H1 (cell line): ENCODE results near the gene SPDYC. TPM values are rescaled to one million over a fixed set of nuclear protein-coding genes. Genes with fewer than 3 reads are reported as not detected.

ENCODE experiments used
- CTCF ChIA-PET: fragments of 300-600 bp; sonication (Branson Sonifier 250); formaldehyde crosslinking; loops from one replicate; lab custom pipeline; 2021; ENCODE audit not compliant: partially characterized antibody; lab: Charles Lee
- POLR2A ChIA-PET: fragments of 300-600 bp; sonication (Branson Sonifier 250); formaldehyde crosslinking; loops from one replicate; lab custom pipeline; 2021; ENCODE audit warnings: inconsistent platforms; ENCODE audit not compliant: partially characterized antibody; lab: Charles Lee
- DNase-seq, 2 experiments: peaks; one replicate each; pipeline versions ENCODE4 v3.0.0 to v3.0.0-alpha.2; 2010 to 2022; ENCODE audit warnings: low spot score in 2 of 2, low read depth in 1 of 2, mixed read lengths in 1 of 2
- FAIRE-seq: peaks from 2 replicates; lab custom pipeline; 2011; peaks lifted over from hg19 to GRCh38; lab: Jason Lieb, UNC
- H2AFZ ChIP-seq: 2 replicates; pipeline ENCODE4 v1.8.1; 2012; ENCODE audit warnings: low read length, inconsistent platforms
- H2AK5ac ChIP-seq: 2 replicates; pipeline ENCODE4 v1.6.1; 2013; ENCODE audit warnings: low read depth, low read length
- H2BK120ac ChIP-seq: replicated peaks from 2 replicates; pipeline ENCODE3; 2013; ENCODE audit warnings: low read depth, low read length, inconsistent platforms
- H2BK12ac ChIP-seq: 2 replicates; pipeline ENCODE4 v1.6.1; 2013; ENCODE audit warnings: low read depth, low read length
- H2BK15ac ChIP-seq: 2 replicates; pipeline ENCODE4 v1.6.1; 2013; ENCODE audit warnings: low read length
- H2BK20ac ChIP-seq: 2 replicates; pipeline ENCODE4 v1.6.1; 2013; ENCODE audit warnings: low read length
- H2BK5ac ChIP-seq: 2 replicates; pipeline ENCODE4 v1.6.1; 2013; ENCODE audit warnings: low read depth, low read length
- H3K14ac ChIP-seq: 2 replicates; pipeline ENCODE4 v1.6.1; 2013; ENCODE audit warnings: inconsistent platforms; ENCODE audit not compliant: insufficient read length
- H3K18ac ChIP-seq: 2 replicates; pipeline ENCODE4 v1.6.1; 2013; ENCODE audit warnings: low read length; ENCODE audit errors: extremely low read depth
- H3K23ac ChIP-seq: 2 replicates; pipeline ENCODE4 v1.6.1; 2013; ENCODE audit warnings: inconsistent platforms; ENCODE audit not compliant: insufficient read length
- H3K23me2 ChIP-seq: 2 replicates; pipeline ENCODE4 v1.6.1; 2013; ENCODE audit warnings: low read depth, low read length
- H3K27ac ChIP-seq: 2 replicates; pipeline ENCODE4 v1.6.1; 2011; ENCODE audit warnings: low read depth, low read length, inconsistent platforms
- H3K27me3 ChIP-seq, 4 experiments: replicated peaks in 1 of 4; 1 replicate in 1 of 4; 2 replicates in 3 of 4; pipeline versions ENCODE4 v1.6.1 to v1.8.1; 2011 to 2013; ENCODE audit warnings: low read length in 3 of 4, mild to moderate bottlenecking in 3 of 4, inconsistent platforms in 2 of 4, mixed read lengths in 2 of 4, moderate library complexity in 1 of 4; ENCODE audit not compliant: control insufficient read depth in 3 of 4, insufficient read depth in 3 of 4; ENCODE audit errors: extremely low read depth in 1 of 4
- H3K36me3 ChIP-seq, 4 experiments: 2 replicates each; pipeline versions ENCODE4 v1.6.1 to v1.8.1; 2011 to 2013; ENCODE audit warnings: mild to moderate bottlenecking in 4 of 4, low read length in 3 of 4, moderate library complexity in 2 of 4, control low read depth in 1 of 4, inconsistent platforms in 1 of 4; ENCODE audit not compliant: insufficient read depth in 4 of 4, control insufficient read depth in 2 of 4
- H3K4ac ChIP-seq: replicated peaks from 2 replicates; pipeline ENCODE3; 2013; ENCODE audit warnings: low read length, low read depth, mixed read lengths, inconsistent platforms; ENCODE audit not compliant: insufficient read length
- H3K4me1 ChIP-seq, 4 experiments: replicated peaks in 1 of 4; 1 replicate in 1 of 4; 2 replicates in 3 of 4; pipeline versions ENCODE4 v1.6.1 to v1.8.1; 2011 to 2013; ENCODE audit warnings: low read length in 3 of 4, inconsistent platforms in 2 of 4, mixed read lengths in 1 of 4; ENCODE audit not compliant: insufficient read depth in 4 of 4, control insufficient read depth in 3 of 4
- H3K4me2 ChIP-seq, 2 experiments: 2 replicates each; pipeline versions ENCODE4 v1.6.1 to v1.8.1; 2011 to 2013; ENCODE audit warnings: low read depth in 2 of 2, low read length in 2 of 2, control low read depth in 1 of 2, inconsistent platforms in 1 of 2, mild to moderate bottlenecking in 1 of 2; ENCODE audit not compliant: insufficient read depth in 1 of 2
- H3K4me3 ChIP-seq, 4 experiments: fragments of 200-600, 300-600 bp in 1 of 4; sonication (generic), shearing (Covaris generic), sonication (Bioruptor Twin) in 1 of 4; 2 replicates each; pipeline versions ENCODE4 v1.5.1 to v1.8.1; 2011 to 2016; ENCODE audit warnings: low read length in 4 of 4, low read depth in 3 of 4, control low read depth in 2 of 4, inconsistent platforms in 2 of 4, mild to moderate bottlenecking in 2 of 4, mixed read lengths in 1 of 4, moderate library complexity in 1 of 4; ENCODE audit not compliant: insufficient read depth in 2 of 4; ENCODE audit errors: extremely low read depth in 1 of 4
- H3K56ac ChIP-seq: replicated peaks from 2 replicates; pipeline ENCODE3; 2013; ENCODE audit warnings: low read depth, mild to moderate bottlenecking, mixed read lengths, low read length, inconsistent platforms; ENCODE audit not compliant: insufficient read length
- H3K79me1 ChIP-seq: 2 replicates; pipeline ENCODE4 v1.6.1; 2013; ENCODE audit warnings: low read depth, low read length, control low read depth
- H3K79me2 ChIP-seq, 2 experiments: 2 replicates each; pipeline versions ENCODE4 v1.6.1 to v1.8.1; 2012 to 2013; ENCODE audit warnings: low read length in 2 of 2, mild to moderate bottlenecking in 2 of 2, inconsistent platforms in 1 of 2; ENCODE audit not compliant: insufficient read depth in 2 of 2, control insufficient read depth in 1 of 2
- H3K9ac ChIP-seq, 4 experiments: replicated peaks in 1 of 4; 1 replicate in 1 of 4; 2 replicates in 3 of 4; pipeline versions ENCODE4 v1.6.1 to v1.8.1; 2011 to 2013; ENCODE audit warnings: low read depth in 3 of 4, low read length in 3 of 4, control low read depth in 2 of 4, mild to moderate bottlenecking in 2 of 4, moderate library complexity in 2 of 4, inconsistent platforms in 1 of 4; ENCODE audit errors: extremely low read depth in 1 of 4
- H3K9me3 ChIP-seq, 2 experiments: 2 replicates each; pipeline versions ENCODE4 v1.6.1 to v1.8.1; 2012 to 2013; ENCODE audit warnings: mild to moderate bottlenecking in 2 of 2, moderate library complexity in 2 of 2, control low read depth in 1 of 2, inconsistent platforms in 1 of 2, low read depth in 1 of 2, low read length in 1 of 2, mixed read lengths in 1 of 2; ENCODE audit not compliant: insufficient read depth in 2 of 2
- H4K20me1 ChIP-seq, 2 experiments: replicated peaks in 1 of 2; 2 replicates each; pipeline versions ENCODE3 to v1.8.1; 2011 to 2013; ENCODE audit warnings: inconsistent platforms in 2 of 2, low read length in 2 of 2, mild to moderate bottlenecking in 1 of 2; ENCODE audit not compliant: insufficient read depth in 2 of 2, control insufficient read depth in 1 of 2
- H4K5ac ChIP-seq: 2 replicates; pipeline ENCODE4 v1.6.1; 2013; ENCODE audit warnings: low read length, low read depth, mixed read lengths, inconsistent platforms; ENCODE audit not compliant: insufficient read length
- H4K8ac ChIP-seq: 2 replicates; pipeline ENCODE4 v1.8.0; 2013; ENCODE audit warnings: mild to moderate bottlenecking, moderate library complexity, low read length, inconsistent platforms; ENCODE audit not compliant: insufficient read depth; ENCODE audit errors: extremely low read depth
- H4K91ac ChIP-seq: replicated peaks from 2 replicates; pipeline ENCODE3; 2013; ENCODE audit warnings: low read length, mixed read lengths, inconsistent platforms; ENCODE audit not compliant: insufficient read length
- ASH2L ChIP-seq: fragments of 200-600, 300-600 bp; sonication (generic); IDR thresholded peaks from one replicate; pipeline ENCODE4 v1.7.1; 2017; ENCODE audit warnings: low read length
- BCL11A ChIP-seq, 2 experiments: IDR thresholded peaks; one replicate each; pipeline ENCODE4 v1.6.1; 2011; ENCODE audit warnings: low read depth in 2 of 2, low read length in 2 of 2, mild to moderate bottlenecking in 2 of 2
- BRCA1 ChIP-seq: IDR thresholded peaks from 2 replicates; pipeline ENCODE4 v1.6.1; 2012; ENCODE audit warnings: low read depth, low read length, improper control_type of control experiment
- CBX8 ChIP-seq: fragments of 300-800, 300-1000 bp; sonication (generic); IDR thresholded peaks from 2 replicates; pipeline ENCODE4 v1.7.1; 2016; ENCODE audit warnings: low read depth, low read length, borderline replicate concordance
- EZH2 ChIP-seq: fragments of 200-600 bp; sonication (generic); IDR thresholded peaks from 2 replicates; pipeline ENCODE4 v1.7.1; 2012; ENCODE audit warnings: low read depth, mild to moderate bottlenecking, moderate library complexity, low read length, inconsistent platforms; ENCODE audit not compliant: severe bottlenecking
- GTF2F1 ChIP-seq: IDR thresholded peaks from 2 replicates; pipeline ENCODE4 v1.6.1; 2012; ENCODE audit warnings: low read depth, low read length, improper control_type of control experiment, borderline replicate concordance
- KDM4A ChIP-seq: IDR thresholded peaks from one replicate; pipeline ENCODE4 v1.7.1; 2012; ENCODE audit warnings: low read depth, mild to moderate bottlenecking, moderate library complexity, low read length, inconsistent platforms; ENCODE audit not compliant: severe bottlenecking
- PHF8 ChIP-seq: fragments of 200-600 bp; sonication (generic); conservative IDR thresholded peaks from 2 replicates; pipeline ENCODE4 v1.7.1; 2012; ENCODE audit warnings: low read depth, mild to moderate bottlenecking, inconsistent platforms, low read length, moderate library complexity
- SUZ12 ChIP-seq: fragments of 200-600 bp; sonication (generic); IDR thresholded peaks from 2 replicates; pipeline ENCODE4 v1.6.1; 2012; ENCODE audit warnings: mild to moderate bottlenecking, inconsistent platforms, low read length, moderate library complexity, mixed read lengths
- USF2 ChIP-seq: IDR thresholded peaks from 2 replicates; pipeline ENCODE4 v1.6.1; 2011; ENCODE audit warnings: low read length, improper control_type of control experiment
- WGBS, 2 experiments: shearing (Covaris generic) in 1 of 2; methylation state at CpG; one replicate each; pipeline versions ENCODE4 v1.1.6 to v1.1.7; 2013 to 2015; ENCODE audit warnings: low lambda C conversion rate in 2 of 2, mixed read lengths in 2 of 2, inconsistent platforms in 1 of 2, low coverage in 1 of 2, missing lambda C conversion rate in 1 of 2; ENCODE audit not compliant: insufficient replicate concordance in 2 of 2, insufficient coverage in 1 of 2, insufficient read length in 1 of 2; ENCODE audit errors: extremely low coverage in 1 of 2, missing lambda C conversion rate in 1 of 2; 5-methylcytosine and 5-hydroxymethylcytosine counted together
- polyA plus RNA-seq, 7 experiments: library from polyadenylated mRNA; depleted of rRNA in 3 of 7; stranded (reverse) in 5 of 7; unstranded in 2 of 7; fragments of >200 nt in 5 of 7; fragments of 200-250 nt in 2 of 7; gene quantifications; 1 replicate in 5 of 7; 2 replicates in 1 of 7; 4 replicates in 1 of 7; pipeline versions ENCODE4 v1.2.1 to v1.2.3, GENCODE V29; 2011 to 2013; ENCODE audit warnings: missing spikeins in 2 of 7, mixed read lengths in 2 of 7
- total RNA-seq: library from RNA; stranded (reverse); fragmentation: NEBNext Ultra II Directional; extraction: Animal tissue kit (Norgen Biotek cat#: 25700); gene quantifications from 2 replicates; pipeline ENCODE4 v1.2.1, GENCODE V29; 2021

SPDYC gene
- total and polyA plus RNA-seq, 2 of the 8 experiments (the other 6 are each of a cell fraction or from before 2014, with no cell fraction given): 0.15 TPM; not detected in 1

DNA sequence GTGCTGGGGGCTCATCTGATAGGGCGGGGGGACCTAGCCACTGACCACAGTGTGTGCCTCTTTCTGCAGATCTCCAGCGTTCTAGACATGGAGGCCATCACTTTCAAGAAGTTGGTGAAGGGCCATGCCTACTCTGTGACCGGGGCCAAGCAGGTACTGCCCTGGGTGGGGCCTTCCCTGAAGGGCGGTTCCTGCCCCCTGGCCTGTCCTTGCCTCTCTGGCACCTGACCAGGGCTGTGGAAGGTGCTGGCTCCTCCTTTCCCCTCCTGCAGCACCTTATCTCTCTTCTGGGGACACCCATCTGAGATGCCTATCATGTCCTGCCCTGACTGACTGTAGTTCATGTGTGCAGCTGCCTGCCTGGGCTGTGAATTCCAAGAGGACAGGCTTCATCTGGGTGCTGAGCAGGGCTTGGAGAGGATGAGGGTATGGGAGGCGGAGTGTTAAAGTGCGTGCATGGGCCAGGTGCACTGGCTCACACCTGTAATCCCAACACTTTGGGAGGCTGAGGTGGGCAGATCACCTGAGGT, 17.2 kb downstream of the SPDYC start:
- Histone ChIP-seq H3K23ac (no peak overlapping the region), H3K56ac (no peak overlapping the region), H4K5ac (no peak overlapping the region), H3K27me3 (no peaks in the 10 kb centered on the region), H3K18ac (no peak overlapping the region), H3K36me3 (peaks cover 19 to 65% (median 37%) of the 10 kb centered on the region in 4 experiments), H2BK120ac (no peak overlapping the region), H2AFZ (no peak overlapping the region), H3K9me3 (no peaks in the 10 kb centered on the region), H3K4ac (no peak overlapping the region), H2AK5ac (no peak overlapping the region), H3K23me2 (peaks cover 5% of the 10 kb centered on the region), H3K4me1 (peaks cover 7 to 38% (median 26%) of the 10 kb centered on the region in 4 experiments), H2BK12ac (no peak overlapping the region), H3K79me2 (peaks cover 0 to 13% of the 10 kb centered on the region in 2 experiments; a peak in 2 of 4 replicates), H2BK15ac (no peak overlapping the region), H2BK5ac (peak overlapping the region; percentile 84; the same call in 1 of the 2 replicates), H3K9ac (no peak overlapping the region), H2BK20ac (no peak overlapping the region), H3K4me2 (no peak overlapping the region), H3K79me1 (peaks cover 12% of the 10 kb centered on the region; the same call in 1 of the 2 replicates), H3K14ac (no peak overlapping the region), H3K27ac (no peak overlapping the region), H4K91ac (no peak overlapping the region), H4K20me1 (peaks cover 2 to 5% of the 10 kb centered on the region in 2 experiments), H3K4me3 (no peak overlapping the region), H4K8ac (no peak overlapping the region)
- no peak for FAIRE-seq
- CTCF ChIA-PET: interaction anchor here (1.1 to 2.6 kb wide), 4 partner anchors 8 to 128 kb away, joined by 3 to 6 read pairs (median 4); partner anchors contain the start of gene CDC42EP2
- 89% methylated on average over 6 of the region's 6 CpGs; no CpG with 5 or more reads in 1 of the 2 experiments for WGBS, 2 experiments
- no peak for DNase-seq
- POLR2A ChIA-PET: interaction anchor here (0.9 to 1.6 kb wide), 4 partner anchors 11 to 60 kb away, joined by 3 to 7 read pairs (median 4); no protein-coding TSS in a partner anchor
- no peak for TF ChIP-seq CBX8
- no peak for TF ChIP-seq PHF8
- TF ChIP-seq BRCA1: no peak
- TF ChIP-seq EZH2: no peak
- no peak for TF ChIP-seq ASH2L
- no peak for TF ChIP-seq KDM4A
- TF ChIP-seq SUZ12: no peak
- TF ChIP-seq USF2: no peak
- no peak for TF ChIP-seq BCL11A (IDR thresholded peaks at IDR 0.05; ENCODE audit: low read depth in 2 of 2, low read length in 2 of 2)
- no peak for TF ChIP-seq GTF2F1
